Esophagus squamous epithelium (tissue), 5 donors: ENCODE measurements around the gene MFSD12. TPM values are rescaled to one million over a fixed set of nuclear protein-coding genes. Genes with fewer than 3 reads are reported as not detected.

Experiments
- DNase-seq: peaks from one replicate; lab custom pipeline; 2025; lab: John Stamatoyannopoulos, UW
- H3K27ac ChIP-seq, 4 donors: fragments of 200-600 bp; sonication (generic); one replicate each; pipeline ENCODE4 v1.5.1; 2016 to 2019; ENCODE audit warnings: mild to moderate bottlenecking in 1 of 4
- H3K27me3 ChIP-seq, 4 donors: fragments of 200-600 bp; sonication (generic); 1 replicate in 3 of 4; 2 replicates in 1 of 4; pipeline versions ENCODE4 v1.5.1 to v1.6.0; 2017 to 2021; ENCODE audit warnings: antibody characterized with exemption in 1 of 4
- H3K36me3 ChIP-seq, 3 donors: fragments of 200-600 bp; sonication (generic); one replicate each; pipeline ENCODE4 v1.5.1; 2016 to 2019
- H3K4me1 ChIP-seq, 3 donors: fragments of 200-600 bp; sonication (generic); one replicate each; pipeline ENCODE4 v1.5.1; 2017 to 2019
- H3K4me3 ChIP-seq, 4 donors: fragments of 200-600 bp; sonication (generic); 1 replicate in 3 of 4; 2 replicates in 1 of 4; pipeline ENCODE4 v1.5.1; 2016 to 2019; ENCODE audit warnings: mild to moderate bottlenecking in 2 of 4, moderate library complexity in 1 of 4
- H3K9me3 ChIP-seq, 3 donors: fragments of 200-600 bp; sonication (generic); one replicate each; pipeline ENCODE4 v1.5.1; 2016 to 2019
- POLR2A ChIP-seq, 4 donors: fragments of 450-650 bp; IDR thresholded peaks; one replicate each; pipeline ENCODE4 v1.6.1; 2017; ENCODE audit warnings: antibody characterized with exemption in 4 of 4, mild to moderate bottlenecking in 4 of 4, moderate library complexity in 3 of 4
- WGBS, 2 donors: methylation state at CpG; one replicate each; pipeline ENCODE4 v1.1.5; 2018; 5-methylcytosine and 5-hydroxymethylcytosine counted together
- intact Hi-C: fragments of 100-400 bp; cut with DNase I; formaldehyde crosslinking; loops from one replicate; pipeline ENCODE4 v1.15.0; 2022
- small RNA-seq, 4 donors: library from RNA; depleted of rRNA; stranded (forward); fragments of <200 nt; gene quantifications; one replicate each; pipeline ENCODE3, GENCODE V24; 2016
- total RNA-seq, 4 donors: library from RNA; depleted of rRNA; stranded (reverse); fragments of >200 nt; gene quantifications; one replicate each; pipeline ENCODE4 v1.1.0, GENCODE V29; 2016
- TF ChIP-seq, protein P1 (sequence below), 6 experiments: fragments of 450-650 bp in 4 of 6; fragments of 200-600 bp in 2 of 6; sonication (generic) in 2 of 6; IDR thresholded peaks; one replicate each; pipeline ENCODE4 v1.5.1; 2016 to 2019; ENCODE audit warnings: antibody characterized with exemption in 6 of 6, mild to moderate bottlenecking in 4 of 6, moderate library complexity in 4 of 6
- donor health status: DM: yes; HTN: yes; CAD: no.

The MFSD12 gene
- total RNA-seq, 4 donors from 2014 or later = 22.5 to 50.4 (median 37.3) TPM

- Histone ChIP-seq H3K4me1 (peaks cover 0 to 27% (median 14%) of the 10 kb centered on the region in 3 donors), H3K9me3 (no peaks in the 10 kb centered on the region), H3K4me3 (no peak overlapping the region), H3K36me3 (peaks cover 16 to 59% (median 24%) of the 10 kb centered on the region in 3 donors), H3K27ac (no peak overlapping the region), H3K27me3 (no peaks in the 10 kb centered on the region)
- 93 to 97% methylated on average over 13 to 16 of the region's 32 CpGs for WGBS, 2 donors
- TF ChIP-seq, protein P1, sequence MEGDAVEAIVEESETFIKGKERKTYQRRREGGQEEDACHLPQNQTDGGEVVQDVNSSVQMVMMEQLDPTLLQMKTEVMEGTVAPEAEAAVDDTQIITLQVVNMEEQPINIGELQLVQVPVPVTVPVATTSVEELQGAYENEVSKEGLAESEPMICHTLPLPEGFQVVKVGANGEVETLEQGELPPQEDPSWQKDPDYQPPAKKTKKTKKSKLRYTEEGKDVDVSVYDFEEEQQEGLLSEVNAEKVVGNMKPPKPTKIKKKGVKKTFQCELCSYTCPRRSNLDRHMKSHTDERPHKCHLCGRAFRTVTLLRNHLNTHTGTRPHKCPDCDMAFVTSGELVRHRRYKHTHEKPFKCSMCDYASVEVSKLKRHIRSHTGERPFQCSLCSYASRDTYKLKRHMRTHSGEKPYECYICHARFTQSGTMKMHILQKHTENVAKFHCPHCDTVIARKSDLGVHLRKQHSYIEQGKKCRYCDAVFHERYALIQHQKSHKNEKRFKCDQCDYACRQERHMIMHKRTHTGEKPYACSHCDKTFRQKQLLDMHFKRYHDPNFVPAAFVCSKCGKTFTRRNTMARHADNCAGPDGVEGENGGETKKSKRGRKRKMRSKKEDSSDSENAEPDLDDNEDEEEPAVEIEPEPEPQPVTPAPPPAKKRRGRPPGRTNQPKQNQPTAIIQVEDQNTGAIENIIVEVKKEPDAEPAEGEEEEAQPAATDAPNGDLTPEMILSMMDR (IDR thresholded peaks at IDR 0.05) = no peak
- no peak for TF ChIP-seq POLR2A (IDR thresholded peaks at IDR 0.05)
- intact Hi-C loops = no loop called here
- DNase-seq = no peak
Observed at GRCh38 chr19:3496392-3497273, 60.8 kb downstream of the MFSD12 start.

GRCh38 chr19:3494559-3494958, 62.8 kb downstream of the MFSD12 start:
- H3K4me3 ChIP-seq = no peak overlapping the region
- 81 to 90% methylated on average over 18 of the region's 18 CpGs for WGBS, 2 donors
- H3K27me3 ChIP-seq = no peaks in the 10 kb centered on the region
- DNase-seq = no peak
- no peak for TF ChIP-seq POLR2A (IDR thresholded peaks at IDR 0.05)
- TF ChIP-seq, protein P1 (IDR thresholded peaks at IDR 0.05) = no peak
- H3K27ac ChIP-seq = no peak overlapping the region
- H3K4me1 ChIP-seq = peaks cover 0 to 17% (median 10%) of the 10 kb centered on the region in 3 donors
- intact Hi-C loops = no loop called here
- no peaks in the 10 kb centered on the region for H3K9me3 ChIP-seq
- peaks cover 16 to 77% (median 30%) of the 10 kb centered on the region in 3 donors for H3K36me3 ChIP-seq

Small RNA genes within 50 kb of the gene (small RNA-seq; reads per million reads assigned to genes)
- 0 reads per million in 4 donors for gene AC005786.1
- 0 reads per million in 4 donors for gene RF00212

Other genes with a start within 250 kb of the MFSD12 start
- gene NFIC, start 191.0 kb downstream of the MFSD12 start, total RNA-seq = 10 to 100 TPM; 40.8 to 80.9 (median 61.0) TPM
- gene SMIM24, start 77.1 kb downstream of the MFSD12 start, total RNA-seq = not detected
- gene SMIM44, start 74.1 kb downstream of the MFSD12 start, total RNA-seq = not detected
- 10 to 100 TPM; 21.0 to 29.5 (median 26.4) TPM for gene DOHH, start 56.9 kb downstream of the MFSD12 start, total RNA-seq
- 10 to 100 TPM; 26.5 to 46.8 (median 27.2) TPM for gene FZR1, start 51.3 kb downstream of the MFSD12 start, total RNA-seq
- under 1 TPM in 1 of 4 donors, not detected in 3; 0.95 TPM for gene TEKTIP1, start 18.4 kb downstream of the MFSD12 start, total RNA-seq
- gene HMG20B, start 15.4 kb upstream of the MFSD12 start, total RNA-seq = 10 to 100 TPM; 56.1 to 77.6 (median 76.9) TPM
- under 1 TPM; 0.18 to 0.76 (median 0.22) TPM for gene GIPC3, start 27.9 kb upstream of the MFSD12 start, total RNA-seq
- gene TBXA2R, start 49.3 kb upstream of the MFSD12 start, total RNA-seq = 1 to 10 TPM in 1 of 4 donors, under 1 TPM in 3; 0.23 to 1.3 (median 0.45) TPM
- gene CACTIN, start 69.2 kb upstream of the MFSD12 start, total RNA-seq = 10 to 100 TPM; 15.9 to 26.7 (median 21.3) TPM
- gene PIP5K1C, start 142.9 kb upstream of the MFSD12 start, total RNA-seq = 10 to 100 TPM; 12.0 to 25.3 (median 15.2) TPM
- gene TJP3, start 150.8 kb upstream of the MFSD12 start, total RNA-seq = 10 to 100 TPM; 23.7 to 71.1 (median 28.0) TPM
- 10 to 100 TPM; 12.9 to 26.5 (median 22.7) TPM for gene APBA3, start 204.1 kb upstream of the MFSD12 start, total RNA-seq
- 10 to 100 TPM; 50.2 to 79.9 (median 60.9) TPM for gene MRPL54, start 205.1 kb upstream of the MFSD12 start, total RNA-seq
- gene RAX2, start 214.6 kb upstream of the MFSD12 start, total RNA-seq = not detected
- gene MATK, start 228.8 kb upstream of the MFSD12 start, total RNA-seq = 1 to 10 TPM in 3 of 4 donors, not detected in 1; 1.1 to 4.4 (median 2.1) TPM